CMK (cell line): ENCODE data around the gene IQSEC1.

Experiments used
- DNase-seq: peaks from one replicate; pipeline ENCODE4 v3.0.0-alpha.2; 2010; ENCODE audit warnings: low read depth

The IQSEC1 gene

GRCh38 chr3:12954180-12954579 is 119.0 kb downstream of the IQSEC1 start:
- DNase-seq: no peak

GRCh38 chr3:12953201-12953995 is 119.8 kb downstream of the IQSEC1 start:
- no peak for DNase-seq

- DNase-seq: peak; percentile 66
These were observed 120.7 kb downstream of the IQSEC1 start for GRCh38 chr3:12952343-12953200.

GRCh38 chr3:12948891-12949711 is 124.1 kb downstream of the IQSEC1 start:
- DNase-seq: no peak

- DNase-seq: no peak
These were observed 124.9 kb downstream of the IQSEC1 start for GRCh38 chr3:12948371-12948770.

- DNase-seq: no peak
These were observed 125.5 kb downstream of the IQSEC1 start for GRCh38 chr3:12947504-12948369.

- no peak for DNase-seq
These were observed 126.4 kb downstream of the IQSEC1 start for GRCh38 chr3:12946649-12947316.

- DNase-seq: no peak
These were observed 127.0 kb downstream of the IQSEC1 start for GRCh38 chr3:12946251-12946648.

GRCh38 chr3:12944849-12945248 is 128.4 kb downstream of the IQSEC1 start:
- DNase-seq: no peak

GRCh38 chr3:12944413-12944812 is 128.8 kb downstream of the IQSEC1 start:
- no peak for DNase-seq

GRCh38 chr3:12943124-12944021 is 129.9 kb downstream of the IQSEC1 start:
- DNase-seq: no peak

GRCh38 chr3:12941495-12942023 is 131.7 kb downstream of the IQSEC1 start:
- DNase-seq: no peak

GRCh38 chr3:12940854-12941253 is 132.4 kb downstream of the IQSEC1 start:
- DNase-seq: no peak

- no peak for DNase-seq
These were observed 134.1 kb downstream of the IQSEC1 start for GRCh38 chr3:12939137-12939536.

GRCh38 chr3:12938258-12938711 is 134.9 kb downstream of the IQSEC1 start:
- DNase-seq: no peak

GRCh38 chr3:12935861-12936830 is 137.1 kb downstream of the IQSEC1 start:
- DNase-seq: no peak

- DNase-seq: no peak
These were observed 138.0 kb downstream of the IQSEC1 start for GRCh38 chr3:12935023-12935860.
